NCI-H1417 treated with DMSO at 0.1 percent for 48 hours (cell line): ENCODE results near the gene NKX2-1.
A peak's percentile ranks its signal among the peaks of the same experiment; 100 is the strongest.

Experiments used
- DNase-seq: peaks from one replicate; lab custom pipeline; 2025; lab: John Stamatoyannopoulos, UW

NKX2-1 gene

GRCh38 chr14:36518031-36518585 lies 1.9 kb downstream of the NKX2-1 start:
- DNase-seq = no peak

- DNase-seq = no peak
Measured at GRCh38 chr14:36517242-36518030, 2.6 kb downstream of the NKX2-1 start.

- DNase-seq = no peak
Measured at GRCh38 chr14:36516719-36517241, 3.3 kb downstream of the NKX2-1 start.

GRCh38 chr14:36515896-36516718 lies 3.9 kb downstream of the NKX2-1 start:
- DNase-seq = no peak

GRCh38 chr14:36515105-36515593 lies 4.9 kb downstream of the NKX2-1 start:
- DNase-seq = peak; percentile 47

- DNase-seq = no peak
Measured at GRCh38 chr14:36514278-36515104, 5.5 kb downstream of the NKX2-1 start.

GRCh38 chr14:36513451-36514277 lies 6.4 kb downstream of the NKX2-1 start:
- DNase-seq = no peak

GRCh38 chr14:36513012-36513420 lies 7.0 kb downstream of the NKX2-1 start:
- DNase-seq = no peak

- DNase-seq = no peak
Measured at GRCh38 chr14:36512585-36513003, 7.4 kb downstream of the NKX2-1 start.

- DNase-seq = no peak
Measured at GRCh38 chr14:36511981-36512584, 7.9 kb downstream of the NKX2-1 start.

- no peak for DNase-seq
Measured at GRCh38 chr14:36510874-36511273, 9.2 kb downstream of the NKX2-1 start.

GRCh38 chr14:36510078-36510799 lies 9.8 kb downstream of the NKX2-1 start:
- DNase-seq = peak; percentile 69

- no peak for DNase-seq
Measured at GRCh38 chr14:36509069-36509917, 10.7 kb downstream of the NKX2-1 start.

GRCh38 chr14:36508418-36509068 lies 11.5 kb downstream of the NKX2-1 start:
- DNase-seq = no peak

GRCh38 chr14:36507847-36508417 lies 12.1 kb downstream of the NKX2-1 start:
- no peak for DNase-seq

- no peak for DNase-seq
Measured at GRCh38 chr14:36506732-36507614, 13.1 kb downstream of the NKX2-1 start.
